ENCODE data around the gene C19orf81.
"Not testable (repeated sequence)": the region's sequence is repeated elsewhere in the genome, so short reads cannot be mapped to it uniquely, and the experiment has no call there.

The C19orf81 gene

GRCh38 chr19:50649433-50650391 is at the start of gene C19orf81:
Gene C19orf81 (plus strand): TSS chr19:50649445. CDS start chr19:50649445, 0 bp downstream.
- DNase-seq (ENCODE audit: low read depth): no peak

GRCh38 chr19:50601407-50602088 is 47.7 kb upstream of the C19orf81 start:
- no peak for DNase-seq (ENCODE audit: low read depth)

GRCh38 chr19:50602089-50602422 is 47.2 kb upstream of the C19orf81 start:
- no peak for DNase-seq (ENCODE audit: low read depth)

GRCh38 chr19:50602496-50602895 is 46.7 kb upstream of the C19orf81 start:
- DNase-seq (ENCODE audit: low read depth): no peak

- DNase-seq (ENCODE audit: low read depth): no peak
Observed at GRCh38 chr19:50602935-50603334, 46.3 kb upstream of the C19orf81 start.

- not testable (repeated sequence) for DNase-seq (ENCODE audit: low read depth)
Observed at GRCh38 chr19:50604264-50605073, 44.8 kb upstream of the C19orf81 start.

- DNase-seq (ENCODE audit: low read depth): not testable (repeated sequence)
Observed at GRCh38 chr19:50606059-50606836, 43.0 kb upstream of the C19orf81 start.

- DNase-seq (ENCODE audit: low read depth): no peak
Observed at GRCh38 chr19:50607388-50607787, 41.9 kb upstream of the C19orf81 start.

- peak; percentile 28 for DNase-seq (ENCODE audit: low read depth)
Observed at GRCh38 chr19:50607874-50608785, 41.1 kb upstream of the C19orf81 start.

GRCh38 chr19:50612504-50613404 is 36.5 kb upstream of the C19orf81 start:
- DNase-seq (ENCODE audit: low read depth): not testable (repeated sequence)

GRCh38 chr19:50618379-50618778 is 30.9 kb upstream of the C19orf81 start:
- not testable (repeated sequence) for DNase-seq (ENCODE audit: low read depth)

- not testable (repeated sequence) for DNase-seq (ENCODE audit: low read depth)
Observed at GRCh38 chr19:50619184-50619583, 30.1 kb upstream of the C19orf81 start.

GRCh38 chr19:50620394-50620906 is 28.8 kb upstream of the C19orf81 start:
- not testable (repeated sequence) for DNase-seq (ENCODE audit: low read depth)

- DNase-seq (ENCODE audit: low read depth): no peak
Observed at GRCh38 chr19:50624949-50625600, 24.2 kb upstream of the C19orf81 start.

GRCh38 chr19:50626011-50626410 is 23.2 kb upstream of the C19orf81 start:
- DNase-seq (ENCODE audit: low read depth): no peak

GRCh38 chr19:50626795-50627194 is 22.4 kb upstream of the C19orf81 start:
- no peak for DNase-seq (ENCODE audit: low read depth)

GRCh38 chr19:50628146-50628545 is 21.1 kb upstream of the C19orf81 start:
- no peak for DNase-seq (ENCODE audit: low read depth)

- DNase-seq (ENCODE audit: low read depth): no peak
Observed at GRCh38 chr19:50628551-50628950, 20.7 kb upstream of the C19orf81 start.

- DNase-seq (ENCODE audit: low read depth): no peak
Observed at GRCh38 chr19:50629194-50629593, 20.1 kb upstream of the C19orf81 start.

All from amniotic epithelial cell (primary cell).